ENCODE measurements around the gene TSHZ3.
A peak's percentile ranks its signal among the peaks of the same experiment; 100 is the strongest.

The TSHZ3 gene

DNA sequence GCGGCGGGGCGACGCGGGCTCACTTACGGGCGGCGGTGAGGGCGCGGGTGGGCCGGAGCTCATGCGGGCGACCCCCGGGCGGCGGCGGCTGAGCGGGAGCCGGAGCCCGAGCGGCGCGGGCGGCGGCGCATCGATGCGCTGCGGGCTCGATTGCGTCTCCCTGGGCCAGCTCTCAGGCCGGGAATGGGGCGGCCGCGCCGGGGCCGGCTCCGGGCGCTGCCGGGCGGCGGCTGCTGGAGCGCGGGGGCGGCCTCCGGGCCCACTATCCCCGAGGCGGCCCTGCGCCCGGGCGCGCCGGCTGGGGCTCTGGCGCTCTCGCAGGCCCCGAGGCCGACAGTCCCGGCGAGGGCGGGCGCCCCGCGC, 1.4 kb upstream of the TSHZ3 start:
- H2AFZ ChIP-seq (ENCODE audit: low read length), result peak overlapping the region; percentile 60; the same call in 1 of the 2 replicates
- H3K27me3 ChIP-seq (ENCODE audit: insufficient read depth, low read length, poor library complexity, severe bottlenecking), result no peaks in the 10 kb centered on the region
- no peaks in the 10 kb centered on the region for H3F3A ChIP-seq (ENCODE audit: low read depth)
- H3K36me3 ChIP-seq (ENCODE audit: insufficient read depth, low read length), result no peaks in the 10 kb centered on the region
- H3K4me3 ChIP-seq (ENCODE audit: low read length, poor library complexity, severe bottlenecking), result peak overlapping the region; percentile 71
- H3K4me2 ChIP-seq (ENCODE audit: low read depth, low read length, poor library complexity, severe bottlenecking), result no peak overlapping the region
- peaks cover 20% of the 10 kb centered on the region for H3K79me2 ChIP-seq (ENCODE audit: insufficient read depth, low read length)
- H3K9ac ChIP-seq (ENCODE audit: low read depth, low read length, poor library complexity, severe bottlenecking), result no peak overlapping the region
- peaks cover 4% of the 10 kb centered on the region for H3K4me1 ChIP-seq (ENCODE audit: insufficient read depth, low read length, poor library complexity, severe bottlenecking)
- no peaks in the 10 kb centered on the region for H3K9me2 ChIP-seq (replicated peaks; ENCODE audit: low read depth, low read length)
- no peaks in the 10 kb centered on the region for H3K9me3 ChIP-seq (ENCODE audit: insufficient read depth, low read depth, low read length)
- TF ChIP-seq EZH2phosphoT487 (IDR thresholded peaks at IDR 0.05; ENCODE audit: borderline replicate concordance), result no peak
- TF ChIP-seq CTCF (conservative IDR thresholded peaks at IDR 0.05; ENCODE audit: low read length), result no peak
- peaks cover 4% of the 10 kb centered on the region for H4K20me1 ChIP-seq (ENCODE audit: insufficient read depth, low read length, poor library complexity, severe bottlenecking)

GRCh38 chr19:31350033-31350692, 927 bp upstream of the TSHZ3 start:
- peaks cover 20% of the 10 kb centered on the region for H3K79me2 ChIP-seq (ENCODE audit: insufficient read depth, low read length)
- no peaks in the 10 kb centered on the region for H3K36me3 ChIP-seq (ENCODE audit: insufficient read depth, low read length)
- H3K9me2 ChIP-seq (replicated peaks; ENCODE audit: low read depth, low read length), result no peaks in the 10 kb centered on the region
- H3K4me1 ChIP-seq (ENCODE audit: insufficient read depth, low read length, poor library complexity, severe bottlenecking), result peaks cover 4% of the 10 kb centered on the region
- H3K9me3 ChIP-seq (ENCODE audit: insufficient read depth, low read depth, low read length), result no peaks in the 10 kb centered on the region
- no peaks in the 10 kb centered on the region for H3K27me3 ChIP-seq (ENCODE audit: insufficient read depth, low read length, poor library complexity, severe bottlenecking)
- H3F3A ChIP-seq (ENCODE audit: low read depth), result no peaks in the 10 kb centered on the region
- peak overlapping the region; percentile 67 for H3K9ac ChIP-seq (ENCODE audit: low read depth, low read length, poor library complexity, severe bottlenecking)
- H2AFZ ChIP-seq (ENCODE audit: low read length), result peak overlapping the region; percentile 60; the same call in 1 of the 2 replicates
- peak overlapping the region; percentile 20 for H3K4me2 ChIP-seq (ENCODE audit: low read depth, low read length, poor library complexity, severe bottlenecking)
- H4K20me1 ChIP-seq (ENCODE audit: insufficient read depth, low read length, poor library complexity, severe bottlenecking), result peaks cover 4% of the 10 kb centered on the region
- peak overlapping the region; percentile 71 for H3K4me3 ChIP-seq (ENCODE audit: low read length, poor library complexity, severe bottlenecking)
- no peak for TF ChIP-seq EZH2phosphoT487 (IDR thresholded peaks at IDR 0.05; ENCODE audit: borderline replicate concordance)
- TF ChIP-seq CTCF (conservative IDR thresholded peaks at IDR 0.05; ENCODE audit: low read length), result no peak

DNA sequence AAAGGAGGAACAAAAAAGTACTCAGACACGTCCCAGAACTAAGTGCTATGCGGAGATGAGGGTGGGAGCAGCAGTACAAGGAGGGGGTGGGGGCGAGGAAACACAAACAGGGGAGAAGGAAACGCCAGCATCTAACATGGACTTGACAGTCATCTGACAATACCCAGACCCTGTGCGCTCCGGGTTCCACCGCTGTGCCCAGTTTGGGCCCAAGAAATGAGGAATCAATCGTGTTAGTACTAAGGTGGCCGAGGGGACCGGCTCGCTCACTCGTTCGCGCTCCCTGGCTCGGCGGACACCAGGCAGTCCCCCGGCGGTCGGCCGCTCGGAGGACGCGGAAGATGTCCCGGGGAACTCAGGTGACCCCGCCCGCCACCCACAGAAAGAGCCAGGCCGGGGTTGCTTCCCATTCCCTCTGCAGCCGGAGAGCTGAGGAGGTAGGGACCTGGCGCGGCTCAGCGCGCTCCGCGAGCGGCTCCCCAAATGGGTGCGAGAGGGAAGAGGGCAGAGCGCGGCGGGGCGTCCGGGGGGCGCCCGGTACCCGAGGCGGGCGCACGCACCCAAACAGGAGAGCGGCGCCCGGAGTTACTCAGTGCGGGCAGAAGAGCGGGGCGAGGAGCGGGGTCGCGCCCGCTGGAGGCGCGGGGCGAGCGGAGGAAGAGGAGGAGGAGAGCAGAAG, 616 bp downstream of the TSHZ3 start:
- Histone ChIP-seq H3K4me1 (ENCODE audit: insufficient read depth, low read length, poor library complexity, severe bottlenecking) (peaks cover 7% of the 10 kb centered on the region), H3K27me3 (ENCODE audit: insufficient read depth, low read length, poor library complexity, severe bottlenecking) (no peaks in the 10 kb centered on the region), H3K9ac (ENCODE audit: low read depth, low read length, poor library complexity, severe bottlenecking) (peak overlapping the region; percentile 65), H2AFZ (ENCODE audit: low read length) (peak overlapping the region; percentile 59; the same call in 1 of the 2 replicates), H3K4me3 (ENCODE audit: low read length, poor library complexity, severe bottlenecking) (peak overlapping the region; percentile 71), H3K9me2 (replicated peaks; ENCODE audit: low read depth, low read length) (no peaks in the 10 kb centered on the region), H3K79me2 (ENCODE audit: insufficient read depth, low read length) (peaks cover 20% of the 10 kb centered on the region), H3F3A (ENCODE audit: low read depth) (no peaks in the 10 kb centered on the region), H3K36me3 (ENCODE audit: insufficient read depth, low read length) (no peaks in the 10 kb centered on the region), H4K20me1 (ENCODE audit: insufficient read depth, low read length, poor library complexity, severe bottlenecking) (peaks cover 4% of the 10 kb centered on the region), H3K4me2 (ENCODE audit: low read depth, low read length, poor library complexity, severe bottlenecking) (peak overlapping the region; percentile 73), H3K9me3 (ENCODE audit: insufficient read depth, low read depth, low read length) (no peaks in the 10 kb centered on the region)
- TF ChIP-seq EZH2phosphoT487 (IDR thresholded peaks at IDR 0.05; ENCODE audit: borderline replicate concordance) (no peak), CTCF (conservative IDR thresholded peaks at IDR 0.05; ENCODE audit: low read length) (no peak)

All from Loucy (cell line).